Fibroblast of skin of scalp (primary cell): Measurements from ENCODE around the gene TOGARAM2.

Experiments
- DNase-seq: peaks from one replicate; pipeline ENCODE4 v3.0.0-alpha.2; 2013

The TOGARAM2 gene

DNA sequence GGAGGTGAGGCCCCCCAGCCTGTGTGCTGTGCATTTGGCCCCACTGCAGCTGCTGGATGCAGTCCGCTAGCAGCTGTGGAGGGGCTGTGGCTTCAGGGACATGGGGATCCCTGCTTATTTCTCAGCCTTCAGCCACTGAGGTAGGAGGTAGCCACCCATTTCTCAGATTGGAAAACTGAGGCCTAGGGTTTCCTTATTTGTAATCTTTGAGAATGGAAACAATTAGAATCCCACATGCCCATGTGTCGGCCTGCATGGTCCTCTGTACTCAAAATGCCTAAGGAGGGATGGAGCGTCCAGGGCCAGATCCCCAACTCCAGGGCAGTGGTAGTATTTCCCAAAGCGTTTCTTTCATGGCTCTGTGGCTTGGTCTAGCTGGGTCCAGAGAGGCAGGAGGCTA is 42.1 kb downstream of the TOGARAM2 start:
- DNase-seq, result no peak

DNA sequence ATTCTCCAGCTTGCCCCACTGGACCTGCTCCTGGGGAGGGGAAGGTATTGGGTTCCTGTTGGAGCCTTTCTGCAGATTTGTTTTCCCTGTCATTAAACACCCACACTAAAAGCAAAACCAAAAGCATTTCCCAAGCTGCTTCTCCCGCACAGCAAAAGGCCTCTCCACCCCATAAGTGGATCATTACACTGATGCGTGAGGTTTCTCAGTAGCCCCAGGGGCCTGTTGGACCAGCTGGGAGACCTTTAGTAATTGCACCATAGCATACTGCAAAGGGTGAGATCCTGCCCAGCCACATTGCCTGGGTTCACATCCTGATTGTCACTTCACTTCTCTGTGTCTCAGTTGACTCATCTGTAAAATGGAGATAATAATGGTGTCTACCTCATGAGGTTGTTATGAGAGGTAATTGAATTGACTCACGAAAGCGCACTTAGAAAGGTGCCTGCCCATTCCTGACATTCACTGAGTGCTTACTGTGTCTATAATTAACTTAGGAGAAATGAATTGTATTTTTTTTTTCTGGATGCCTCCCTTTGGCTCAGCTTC is 43.9 kb downstream of the TOGARAM2 start:
- DNase-seq, result no peak

DNA sequence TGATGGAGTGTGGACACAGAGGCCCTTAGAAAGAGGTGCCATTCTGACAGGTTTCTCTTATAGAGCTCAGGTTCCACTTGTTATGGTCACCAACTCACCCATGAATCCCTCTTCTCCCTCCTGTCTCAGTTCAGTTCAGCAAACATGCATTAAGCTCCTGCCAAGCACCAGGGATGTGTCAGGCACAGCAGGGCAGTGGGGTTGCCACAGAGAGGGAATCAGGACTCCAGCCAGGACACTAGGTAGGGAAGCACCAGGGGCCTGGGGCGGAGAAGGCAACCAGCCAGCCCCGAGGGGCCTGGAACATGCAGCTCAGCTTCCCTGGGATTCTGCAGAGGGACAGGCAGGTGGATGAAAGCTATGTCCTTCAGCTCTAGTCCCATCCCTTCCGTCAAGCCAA is 44.6 kb downstream of the TOGARAM2 start:
- no peak for DNase-seq

DNA sequence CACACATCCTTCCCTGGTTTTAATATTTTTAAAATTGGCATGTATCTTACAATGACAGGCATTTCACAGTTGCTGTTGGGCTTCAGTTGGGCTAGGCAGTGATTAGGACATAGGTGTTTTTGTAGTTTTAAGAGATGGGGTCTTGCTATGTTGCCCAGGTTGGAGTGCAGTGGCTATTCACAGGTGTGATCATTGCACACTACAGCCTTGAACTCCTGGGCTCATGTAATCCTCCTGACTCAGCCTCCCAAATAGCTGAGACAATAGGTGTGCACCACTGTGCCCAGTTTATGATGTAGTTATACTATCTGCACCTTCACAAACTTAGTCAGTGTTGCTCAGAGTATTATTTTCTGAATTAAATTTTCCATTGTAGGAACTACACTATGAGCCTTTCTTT is 49.9 kb downstream of the TOGARAM2 start:
- DNase-seq, result no peak

DNA sequence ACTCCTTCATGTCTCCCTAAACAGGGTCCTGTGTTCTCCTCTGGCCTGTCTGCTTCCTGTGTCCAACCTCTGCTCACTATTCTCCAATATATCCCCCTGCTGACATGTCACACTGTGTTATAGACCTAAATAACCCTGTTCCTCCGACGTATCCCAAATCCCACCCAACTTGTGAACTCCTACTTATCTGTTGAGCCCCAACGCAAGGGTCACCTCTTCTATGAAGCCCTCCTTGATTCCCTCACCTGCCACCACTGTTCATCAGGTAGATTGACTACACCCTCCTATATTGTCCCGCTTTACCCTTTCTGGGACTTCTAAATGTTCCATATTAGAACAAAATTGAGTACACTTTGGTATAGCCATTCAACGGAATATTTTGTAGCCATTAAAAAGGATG is 51.1 kb downstream of the TOGARAM2 start:
- no peak for DNase-seq

DNA sequence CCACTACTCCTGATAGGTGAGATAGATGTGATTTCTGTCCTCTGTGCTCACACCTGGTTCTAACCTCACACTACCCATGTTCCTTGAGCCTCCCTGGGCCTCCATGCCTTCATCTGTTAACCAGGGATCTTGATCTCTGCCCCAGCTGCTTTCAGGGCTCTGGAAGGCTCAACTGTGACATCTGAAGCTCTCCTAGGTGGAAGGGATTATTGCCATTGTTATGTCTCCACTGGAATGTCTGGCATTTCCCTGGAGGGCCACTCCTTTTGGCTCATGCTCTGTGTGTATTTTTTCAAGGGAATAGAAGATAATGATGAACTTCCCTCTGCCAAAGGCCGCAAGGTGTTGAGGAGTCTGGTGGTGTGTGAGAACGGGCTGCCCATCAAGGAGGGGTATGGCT is 52.1 kb downstream of the TOGARAM2 start:
- peak; percentile 46 for DNase-seq

DNA sequence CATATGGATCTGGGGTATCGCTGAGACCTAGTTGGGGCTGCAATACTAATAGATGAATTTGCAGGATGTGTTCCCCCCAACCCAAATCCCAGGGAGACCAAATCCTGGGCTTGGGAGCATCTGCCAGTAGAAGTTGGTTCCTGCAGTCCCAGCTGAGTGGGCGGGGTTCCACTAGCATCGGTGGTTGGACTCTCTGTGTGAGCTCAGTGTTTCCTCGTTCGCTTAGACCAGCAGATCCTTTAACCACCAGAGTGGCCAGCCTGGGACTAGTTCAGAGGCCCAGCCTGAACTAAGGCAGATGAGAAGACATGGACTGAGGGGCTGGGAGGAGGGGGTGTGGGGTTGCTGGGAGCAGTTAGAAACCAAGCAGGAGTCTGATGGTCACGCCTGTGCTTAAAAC is 52.6 kb downstream of the TOGARAM2 start:
- no peak for DNase-seq

DNA sequence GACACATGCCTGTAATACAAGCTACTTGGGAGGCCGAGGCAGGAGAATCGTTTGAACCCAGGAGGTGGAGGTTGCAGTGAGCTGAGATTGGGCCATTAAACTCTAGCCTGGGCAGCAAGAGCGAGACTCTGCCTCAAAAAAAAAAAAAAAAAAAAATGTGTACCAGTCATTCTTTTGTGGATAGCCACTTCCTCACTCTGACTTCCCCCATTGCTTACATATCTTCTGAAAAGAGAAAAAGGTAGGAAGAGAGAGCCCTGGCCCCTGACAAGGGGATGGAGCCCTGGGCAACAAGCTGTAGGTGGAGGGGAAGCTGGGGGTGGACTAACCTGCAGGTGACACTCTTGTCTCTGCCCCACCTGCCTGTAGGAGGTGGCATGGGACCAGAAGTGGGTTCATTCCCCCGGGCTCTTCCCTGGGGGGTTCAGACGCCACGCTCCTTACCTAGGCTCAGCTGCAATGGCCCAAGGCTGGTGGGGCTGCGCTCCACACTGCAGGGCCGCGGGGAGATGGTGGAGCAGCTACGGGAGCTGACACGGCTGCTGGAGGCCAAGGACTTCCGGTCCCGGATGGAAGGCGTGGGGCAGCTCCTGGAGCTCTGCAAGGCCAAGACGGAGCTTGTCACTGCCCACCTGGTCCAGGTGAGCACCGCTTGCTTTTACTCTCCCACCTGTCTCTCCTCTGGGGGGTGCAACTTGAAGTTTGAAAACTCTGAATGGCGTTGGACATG is 54.1 kb downstream of the TOGARAM2 start:
- no peak for DNase-seq

DNA sequence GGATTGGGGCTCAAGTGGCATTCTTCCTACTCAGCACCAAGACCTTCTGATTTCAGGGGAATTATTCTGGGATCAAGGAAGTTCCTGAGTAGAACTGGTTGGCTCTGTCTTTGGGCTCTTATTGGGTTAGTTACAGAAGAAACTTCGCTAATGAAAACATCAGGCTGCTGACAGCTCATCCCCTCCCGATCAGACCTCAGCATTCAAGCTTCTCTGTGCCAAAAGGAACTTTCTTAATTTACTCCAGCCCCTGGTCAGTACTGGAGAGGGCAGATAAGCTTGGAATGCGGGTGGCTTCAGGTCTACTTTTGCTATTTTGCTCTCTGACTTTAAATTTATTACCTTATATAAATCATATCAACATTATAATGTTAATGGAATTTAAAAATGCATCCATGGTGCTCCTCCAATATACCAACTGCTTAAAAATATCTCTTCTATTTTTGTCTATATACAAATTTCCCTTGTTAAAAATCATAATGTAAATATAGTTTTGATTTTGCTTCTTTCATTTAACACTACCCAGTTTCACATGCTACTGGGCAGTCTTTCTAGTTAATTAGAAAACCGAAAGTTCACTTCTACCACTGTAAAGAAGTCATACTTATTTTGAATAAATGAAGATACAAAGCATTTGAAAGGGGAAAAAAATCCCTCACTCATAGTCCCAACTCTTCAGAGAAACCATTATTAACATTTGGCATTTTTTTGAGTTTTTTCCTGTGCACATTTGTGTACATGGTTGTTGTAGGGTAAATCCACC is 58.8 kb downstream of the TOGARAM2 start:
- DNase-seq, result no peak

DNA sequence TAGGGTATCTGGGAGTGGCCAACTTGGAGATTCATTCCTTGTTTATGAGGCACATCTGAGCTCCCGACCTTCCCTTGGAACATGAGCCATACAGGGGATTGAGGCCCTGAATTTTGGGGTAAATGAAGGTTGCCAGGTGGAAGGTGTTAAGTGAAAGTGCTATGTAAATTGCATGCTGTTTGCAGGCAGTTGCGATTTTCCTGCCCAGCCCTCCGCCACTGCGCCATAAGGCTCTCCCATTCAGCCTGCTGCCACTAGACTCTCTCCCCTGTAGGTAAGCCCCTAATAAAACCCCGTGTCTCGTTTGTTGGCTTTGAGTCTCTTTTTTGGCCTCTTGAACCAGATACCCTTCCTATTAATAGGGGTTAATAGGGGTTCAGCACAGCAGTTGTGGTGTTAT is 59.5 kb downstream of the TOGARAM2 start:
- DNase-seq, result no peak

DNA sequence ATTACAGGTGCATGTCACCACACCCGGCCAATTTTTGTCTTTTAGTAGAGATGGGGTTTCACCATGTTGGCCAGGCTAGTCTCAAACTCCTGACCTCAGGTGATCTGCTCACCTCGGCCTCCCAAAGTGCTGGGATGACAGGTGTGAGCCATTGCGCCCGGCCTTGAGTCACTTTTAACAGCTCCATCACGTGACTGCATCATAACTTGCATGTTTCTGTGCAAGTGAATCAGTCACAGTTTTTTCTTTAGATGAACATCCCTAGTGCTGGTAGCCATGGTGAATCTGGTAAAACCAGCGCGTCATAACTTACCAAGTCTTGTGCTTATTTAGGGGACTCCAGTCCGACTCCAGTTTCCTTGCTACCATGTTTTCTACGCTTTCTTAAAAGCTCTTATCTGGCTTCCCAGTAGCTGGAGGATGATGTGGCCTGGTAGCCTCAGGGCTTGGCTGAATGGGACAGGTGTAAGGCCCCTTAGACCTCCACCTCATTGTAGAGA is 60.1 kb downstream of the TOGARAM2 start:
- DNase-seq, result no peak

DNA sequence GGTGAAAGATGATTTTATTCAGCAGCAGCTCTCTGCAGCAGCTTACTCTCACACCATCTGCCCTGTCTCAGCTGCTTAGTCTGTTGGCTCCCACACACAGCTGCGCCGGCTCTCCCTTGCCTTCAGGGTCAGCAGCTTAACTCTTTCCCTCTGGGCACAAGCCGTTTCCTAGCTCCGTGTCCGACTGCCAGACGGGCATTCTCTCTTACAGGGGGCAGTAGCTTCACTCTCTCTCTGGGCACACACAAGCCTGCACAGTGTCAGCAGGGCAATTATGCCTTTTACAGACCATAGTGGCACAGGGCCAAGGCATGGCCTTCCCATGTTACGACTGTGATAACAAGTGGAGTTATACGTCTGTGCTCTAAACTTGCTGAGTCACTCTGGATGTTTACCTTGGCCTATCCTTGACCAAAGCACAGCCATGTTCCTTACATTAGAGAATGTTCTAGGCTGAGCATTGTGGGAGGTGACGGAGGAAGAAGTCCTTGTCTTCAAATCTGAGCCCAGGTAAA is 61.5 kb downstream of the TOGARAM2 start:
- DNase-seq, result peak; percentile 40

DNA sequence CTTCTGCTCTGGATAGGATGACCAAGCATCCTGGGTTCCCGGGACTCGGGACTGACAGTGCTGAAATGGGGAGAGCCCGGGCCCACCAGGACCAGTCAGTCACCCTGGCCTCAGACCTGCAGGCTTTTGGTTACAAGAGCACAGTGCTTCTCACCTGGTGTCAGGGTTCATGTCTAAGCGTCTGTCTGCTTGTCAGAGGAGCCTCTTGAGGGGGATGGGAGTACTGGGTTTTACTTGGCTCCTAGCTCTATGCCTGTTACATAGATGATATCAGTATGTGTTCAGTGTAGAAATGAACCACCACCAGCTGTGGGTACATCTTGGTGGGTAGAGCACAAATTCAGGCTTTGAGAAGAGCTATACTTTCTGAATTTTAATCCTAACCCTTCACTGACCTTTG is 63.4 kb downstream of the TOGARAM2 start:
- no peak for DNase-seq

DNA sequence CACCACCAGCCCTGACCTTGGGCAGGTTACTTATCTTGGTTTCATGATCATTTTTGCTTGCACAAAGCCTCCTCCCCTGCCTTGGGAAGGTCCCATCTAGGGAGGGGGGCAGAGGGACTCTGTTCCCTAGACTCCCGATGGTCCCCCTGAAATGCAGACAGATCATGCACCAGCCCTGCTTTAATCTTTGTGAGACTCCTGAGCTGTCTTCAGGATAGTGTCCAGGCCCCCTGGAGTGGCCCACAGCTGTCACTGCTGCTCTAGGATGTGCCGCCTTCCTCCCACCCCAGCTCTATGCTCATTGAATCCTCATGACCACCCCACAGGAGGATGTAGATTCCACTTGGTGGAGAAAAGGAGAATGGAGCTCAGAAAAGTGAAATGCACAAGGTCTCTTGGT is 65.2 kb downstream of the TOGARAM2 start:
- DNase-seq, result no peak

DNA sequence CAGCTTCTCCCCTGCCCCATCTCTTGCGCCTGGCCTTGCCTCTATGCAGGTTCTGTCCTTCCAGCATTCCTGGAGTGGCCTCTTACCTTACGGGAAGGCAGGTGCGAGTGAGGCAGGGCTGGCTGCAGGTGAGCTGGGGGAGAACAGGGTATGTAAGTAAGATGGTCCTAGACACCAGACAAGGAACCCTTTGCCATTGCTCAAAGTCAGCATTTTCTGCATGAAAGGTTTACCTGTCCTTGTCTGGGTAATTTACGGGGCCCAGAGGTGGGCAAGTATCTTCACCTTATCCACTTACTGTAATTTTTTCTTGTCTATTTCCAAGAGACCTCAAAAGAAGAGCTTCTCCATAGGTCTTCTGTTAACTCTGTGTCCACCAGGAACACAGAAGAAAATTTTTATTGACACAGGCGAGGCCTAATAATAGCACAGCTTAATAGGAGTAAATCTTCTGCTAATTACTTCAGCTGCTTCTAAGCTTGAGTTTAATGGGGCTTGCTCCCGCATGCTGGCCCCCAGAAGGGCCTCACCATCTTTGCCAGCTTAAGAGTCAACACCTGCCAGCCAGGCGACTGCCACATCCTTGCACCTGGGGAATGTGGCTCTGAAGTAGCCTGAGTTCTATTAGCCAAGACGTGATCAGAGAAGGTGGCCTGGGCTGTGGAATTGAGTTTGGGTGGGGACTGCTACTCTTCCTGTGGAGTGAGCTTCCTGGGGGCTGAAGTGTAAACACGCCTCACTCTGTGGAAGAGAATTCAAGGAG is 66.2 kb downstream of the TOGARAM2 start:
- no peak for DNase-seq

DNA sequence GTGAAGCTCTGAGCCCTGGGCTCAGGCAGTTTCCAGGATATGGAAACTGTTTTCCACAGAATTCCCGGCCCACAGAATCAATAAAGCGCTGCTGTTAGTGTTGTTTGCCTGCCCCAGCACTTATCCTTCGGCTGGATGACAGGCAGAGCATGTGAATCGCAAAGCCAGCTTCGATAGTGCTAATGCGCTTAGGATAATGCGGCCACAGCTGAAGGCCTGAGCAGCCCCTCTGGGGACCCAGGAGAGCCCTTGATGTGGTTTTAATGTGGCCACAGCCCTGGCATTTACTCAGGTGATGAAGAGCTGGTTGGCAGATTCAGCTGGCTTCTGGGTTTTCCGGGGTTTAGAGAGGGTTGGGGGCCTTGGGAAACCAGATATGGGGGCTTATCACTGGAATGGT is 69.5 kb downstream of the TOGARAM2 start:
- no peak for DNase-seq

DNA sequence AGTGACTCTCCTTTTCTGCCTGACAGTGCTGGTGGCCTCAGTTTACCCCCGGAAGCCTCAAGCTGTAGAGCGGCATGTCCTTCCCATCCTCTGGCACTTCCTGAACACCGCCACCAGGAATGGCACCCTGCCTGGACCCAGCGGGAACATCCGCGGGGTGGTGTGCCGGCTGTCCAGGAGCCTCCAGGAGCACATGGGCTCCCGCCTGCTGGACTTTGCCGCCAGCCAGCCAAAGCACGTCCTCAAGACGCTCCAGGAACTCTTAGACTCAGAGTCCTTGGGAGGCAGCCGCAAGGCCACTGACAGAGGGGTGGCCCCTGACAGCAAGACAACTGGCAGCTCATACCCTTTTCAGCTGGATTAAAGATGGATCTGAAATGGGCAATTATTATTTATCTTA is 70.6 kb downstream of the TOGARAM2 start:
- DNase-seq, result no peak

DNA sequence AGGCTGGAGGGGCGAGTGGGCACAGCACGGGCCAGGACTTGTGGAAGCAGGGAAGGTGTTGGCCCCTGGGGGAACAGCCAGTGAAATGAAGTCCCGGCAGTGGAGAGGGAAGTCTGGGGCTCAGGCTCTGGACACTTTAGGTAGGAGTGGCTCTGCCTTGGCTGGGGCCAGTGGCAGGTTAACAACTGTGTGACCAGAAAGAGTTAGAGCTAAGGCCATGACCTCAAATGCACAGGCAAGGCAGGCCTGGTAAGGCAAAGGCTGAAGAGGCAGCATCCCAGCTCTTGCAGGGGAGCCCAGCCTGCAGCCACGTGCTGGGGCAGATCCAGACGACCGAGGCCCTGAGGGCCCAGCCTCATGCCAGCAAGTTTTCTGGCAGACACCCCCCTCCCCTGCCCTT is 71.7 kb downstream of the TOGARAM2 start:
- no peak for DNase-seq

DNA sequence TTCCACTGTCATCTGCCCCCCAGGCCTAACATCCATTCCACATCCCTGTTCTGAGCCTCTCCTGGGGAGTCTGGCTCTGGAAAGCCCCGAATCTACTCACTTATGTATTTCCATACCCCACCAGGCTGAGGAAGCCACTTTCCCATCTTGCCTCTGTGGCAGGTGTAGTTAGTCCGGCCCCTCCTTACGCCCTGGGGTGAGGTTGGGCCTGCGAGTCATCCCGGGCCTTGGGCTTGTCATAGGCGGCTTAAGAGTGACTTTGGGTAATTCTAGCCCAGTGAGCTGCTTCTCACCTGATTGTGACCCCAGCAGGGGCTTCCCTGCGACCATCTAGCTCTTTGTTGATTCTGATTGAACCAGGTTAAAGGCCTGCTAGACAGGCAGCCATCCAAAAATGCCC is 72.1 kb downstream of the TOGARAM2 start:
- no peak for DNase-seq

DNA sequence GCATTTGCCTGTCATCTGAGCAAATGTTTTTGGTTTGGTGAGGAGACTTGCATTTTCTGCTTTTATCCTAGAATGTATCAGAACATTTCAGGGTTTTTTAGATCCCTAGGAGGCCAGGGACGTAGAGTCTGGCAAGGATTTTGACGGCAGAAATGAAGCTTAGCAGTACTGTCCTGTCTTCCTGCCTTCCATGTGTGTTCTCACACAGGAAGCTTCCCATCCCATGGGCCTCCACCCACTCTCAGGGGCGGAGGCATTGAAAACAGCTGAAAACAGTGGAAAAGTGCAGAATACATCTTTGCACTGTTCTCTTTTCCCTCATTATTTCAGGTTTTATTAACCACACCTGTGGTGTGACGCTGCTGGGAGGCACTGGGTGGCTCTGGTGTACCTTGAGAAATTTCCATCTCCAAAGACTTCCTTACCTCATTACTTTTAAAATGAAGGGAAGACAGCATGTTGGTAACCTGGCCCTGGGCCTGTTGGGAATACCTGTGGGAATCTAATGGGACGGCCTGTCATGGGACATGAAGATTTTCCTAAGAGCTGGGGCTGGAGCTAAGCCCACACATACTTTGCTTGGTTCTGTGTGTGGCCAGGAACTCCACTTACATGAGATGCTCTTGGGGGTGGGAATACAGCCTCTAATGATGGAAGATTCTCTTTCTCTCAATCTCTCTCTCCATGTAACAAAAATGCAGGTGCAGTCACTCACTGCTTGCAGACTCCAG is 72.7 kb downstream of the TOGARAM2 start:
- DNase-seq, result no peak

DNA sequence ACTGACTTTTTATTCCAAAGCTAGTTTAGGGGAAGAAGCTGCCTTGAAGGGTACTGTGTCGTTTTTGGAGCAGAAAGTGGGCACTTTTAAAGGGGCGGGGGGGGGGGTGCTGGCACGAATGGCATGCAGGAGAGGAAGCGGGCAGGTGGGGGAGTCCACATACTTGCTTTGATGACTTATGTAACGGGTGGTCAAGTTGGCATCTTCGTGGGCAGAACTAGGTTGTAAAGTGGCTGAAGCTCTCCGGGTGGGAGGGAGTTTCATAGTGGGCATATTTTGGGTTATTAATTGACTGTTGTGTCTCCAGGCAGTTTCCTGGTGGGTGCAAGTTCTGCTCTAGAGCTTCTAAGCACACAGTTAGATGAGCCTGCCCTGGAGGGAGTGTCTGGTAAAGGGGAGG is 73.3 kb downstream of the TOGARAM2 start:
- no peak for DNase-seq

DNA sequence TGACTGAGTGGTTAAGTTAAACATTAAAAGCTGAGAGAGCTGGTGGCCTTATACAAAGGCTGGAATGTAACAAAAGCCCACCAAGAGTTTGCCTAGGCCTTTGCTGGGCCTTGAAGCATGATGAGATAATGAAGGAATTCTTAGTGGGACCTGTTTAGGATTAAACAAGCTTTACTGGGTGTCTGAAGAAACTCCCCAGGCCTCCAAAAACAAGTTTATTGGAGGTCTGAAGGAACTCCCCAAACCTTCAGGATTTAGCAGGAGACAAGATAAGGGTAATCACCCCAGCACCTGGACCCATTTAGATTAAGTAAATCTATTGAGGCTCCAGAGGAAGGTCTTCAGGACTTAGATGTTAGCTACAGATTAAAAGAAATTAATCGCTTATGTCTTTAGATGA is 74.5 kb downstream of the TOGARAM2 start:
- no peak for DNase-seq
